Neural cell (in vitro differentiated cells): ENCODE results near the gene PRG2.

Source experiments
- CTCF ChIP-seq: fragments of 450-650 bp; IDR thresholded peaks from 2 replicates; pipeline ENCODE4 v1.5.1; 2014; ENCODE audit warnings: antibody characterized with exemption, mild to moderate bottlenecking, moderate library complexity; ENCODE audit not compliant: poor library complexity, severe bottlenecking
- EP300 ChIP-seq: fragments of 450-650 bp; conservative IDR thresholded peaks from 2 replicates; pipeline ENCODE4 v1.6.1; 2014; ENCODE audit warnings: antibody characterized with exemption, mild to moderate bottlenecking, moderate library complexity; ENCODE audit not compliant: poor library complexity, severe bottlenecking
- EZH2 ChIP-seq: fragments of 200-600, 300-800 bp; shearing (Covaris generic), sonication (generic); IDR thresholded peaks from 2 replicates; pipeline ENCODE4 v1.6.1; 2014; ENCODE audit warnings: antibody characterized with exemption, low read length, borderline replicate concordance, mild to moderate bottlenecking; ENCODE audit not compliant: insufficient read depth, poor library complexity, severe bottlenecking
- MXI1 ChIP-seq: fragments of 450-650 bp; conservative IDR thresholded peaks from 2 replicates; pipeline ENCODE4 v1.6.1; 2014; ENCODE audit warnings: antibody characterized with exemption, mild to moderate bottlenecking; ENCODE audit not compliant: poor library complexity, severe bottlenecking
- POLR2AphosphoS5 ChIP-seq: IDR thresholded peaks from 2 replicates; pipeline ENCODE4 v1.6.1; 2012
- RAD21 ChIP-seq: fragments of 450-650 bp; conservative IDR thresholded peaks from 2 replicates; pipeline ENCODE4 v1.6.1; 2014; ENCODE audit warnings: antibody characterized with exemption, mild to moderate bottlenecking, moderate library complexity
- REST ChIP-seq: IDR thresholded peaks from 2 replicates; pipeline ENCODE4 v1.6.1; 2012; ENCODE audit warnings: borderline replicate concordance
- SMC3 ChIP-seq: fragments of 450-650 bp; conservative IDR thresholded peaks from 2 replicates; pipeline ENCODE4 v1.6.1; 2014; ENCODE audit warnings: antibody characterized with exemption, mild to moderate bottlenecking, moderate library complexity; ENCODE audit not compliant: poor library complexity
- TAF1 ChIP-seq: IDR thresholded peaks from 2 replicates; pipeline ENCODE4 v1.6.1; 2012; ENCODE audit warnings: low read depth

- TF ChIP-seq CTCF (no peak), EZH2 (no peak), TAF1 (no peak), EP300 (no peak), RAD21 (no peak), POLR2AphosphoS5 (no peak), REST (no peak), SMC3 (no peak), MXI1 (no peak)
Observed at GRCh38 chr11:57416436-57416835, 26.0 kb upstream of the PRG2 start.
